GM23338 (cell line): ENCODE data around the gene DOCK6. TPM values are rescaled to one million over a fixed set of nuclear protein-coding genes. Genes with fewer than 3 reads are reported as not detected.
A peak's percentile ranks its signal among the peaks of the same experiment; 100 is the strongest.
"Not testable (repeated sequence)": the region's sequence is repeated elsewhere in the genome, so short reads cannot be mapped to it uniquely, and the experiment has no call there.

Source experiments
- ATAC-seq: fragments of 200-7000 bp; cut with Tn5 transposase; 3 replicates; pipeline ENCODE4 v1.9.1; 2020
- DNase-seq: peaks from one replicate; pipeline ENCODE4 v3.0.0-alpha.2; 2015; ENCODE audit warnings: low spot score
- H2AFZ ChIP-seq: fragments of 200-600 bp; sonication (generic); 2 replicates; pipeline ENCODE4 v1.8.0; 2016; ENCODE audit warnings: antibody characterized with exemption, mild to moderate bottlenecking, moderate library complexity
- H3F3A ChIP-seq: fragments of 200-600 bp; sonication (generic); replicated peaks from 2 replicates; pipeline ENCODE4 v1.8.0; 2017; ENCODE audit warnings: antibody characterized with exemption, mixed run types, low read depth
- H3K27ac ChIP-seq: fragments of 200-600 bp; sonication (generic); 2 replicates; pipeline ENCODE4 v1.6.1; 2016; ENCODE audit warnings: low read depth
- H3K27me3 ChIP-seq: fragments of 200-600 bp; sonication (generic); 2 replicates; pipeline ENCODE4 v1.8.0; 2016; ENCODE audit warnings: mild to moderate bottlenecking, mixed run types, moderate library complexity; ENCODE audit not compliant: insufficient read depth
- H3K36me3 ChIP-seq: fragments of 200-600 bp; sonication (generic); 2 replicates; pipeline ENCODE4 v1.8.0; 2016; ENCODE audit warnings: mild to moderate bottlenecking; ENCODE audit not compliant: insufficient read depth
- H3K4me1 ChIP-seq: fragments of 200-600 bp; sonication (generic); 2 replicates; pipeline ENCODE4 v1.8.0; 2016; ENCODE audit warnings: mild to moderate bottlenecking, moderate library complexity; ENCODE audit not compliant: insufficient read depth
- H3K4me2 ChIP-seq: fragments of 200-600 bp; sonication (generic); 2 replicates; pipeline ENCODE4 v1.7.1; 2017; ENCODE audit warnings: mixed run types
- H3K4me3 ChIP-seq: fragments of 200-600 bp; sonication (generic); 2 replicates; pipeline ENCODE4 v1.6.1; 2016; ENCODE audit warnings: mixed run types
- H3K79me2 ChIP-seq: fragments of 200-600 bp; sonication (generic); replicated peaks from 2 replicates; pipeline ENCODE4 v1.8.0; 2017; ENCODE audit warnings: mild to moderate bottlenecking; ENCODE audit not compliant: insufficient read depth
- H3K9me2 ChIP-seq: fragments of 200-600 bp; sonication (generic); 2 replicates; pipeline ENCODE4 v1.8.0; 2017; ENCODE audit not compliant: insufficient read depth
- H4K20me1 ChIP-seq: fragments of 200-600 bp; sonication (generic); replicated peaks from 2 replicates; pipeline ENCODE4 v1.8.0; 2017; ENCODE audit warnings: mild to moderate bottlenecking; ENCODE audit not compliant: insufficient read depth
- H3K27ac Mint-ChIP-seq: 2 replicates; pipeline ENCODE4 v1.8.0; 2020; ENCODE audit warnings: inconsistent platforms, mild to moderate bottlenecking, moderate library complexity, mixed read lengths
- H3K27me3 Mint-ChIP-seq: 3 replicates; pipeline ENCODE4 v1.8.0; 2022; ENCODE audit warnings: low read depth, mild to moderate bottlenecking, moderate library complexity, mixed read lengths, inconsistent platforms; ENCODE audit not compliant: insufficient read depth, poor library complexity
- H3K36me3 Mint-ChIP-seq: 3 replicates; pipeline ENCODE4 v1.8.0; 2021; ENCODE audit warnings: low read depth, mild to moderate bottlenecking, inconsistent platforms, moderate library complexity, mixed read lengths
- H3K4me1 Mint-ChIP-seq: 3 replicates; pipeline ENCODE4 v1.8.0; 2020; ENCODE audit warnings: mild to moderate bottlenecking, inconsistent platforms, mixed read lengths
- H3K4me3 Mint-ChIP-seq: 3 replicates; pipeline ENCODE4 v1.8.0; 2021; ENCODE audit warnings: moderate library complexity, mild to moderate bottlenecking, inconsistent platforms, mixed read lengths
- H3K9me3 Mint-ChIP-seq: 3 replicates; pipeline ENCODE4 v1.8.0; 2020; ENCODE audit warnings: moderate library complexity, mild to moderate bottlenecking, inconsistent platforms, mixed read lengths
- CREB1 ChIP-seq: fragments of 250-450 bp; sonication (Bioruptor Pico); IDR thresholded peaks from 2 replicates; pipeline ENCODE4 v1.5.0; 2020; ENCODE audit warnings: low read depth, mild to moderate bottlenecking, moderate library complexity
- CTCF ChIP-seq, 2 experiments: fragments of 200-600 bp in 1 of 2; sonication (generic) in 1 of 2; conservative IDR thresholded peaks; 2 replicates each; pipeline versions ENCODE4 v1.5.1 to v1.6.1; 2016 to 2017; ENCODE audit warnings: antibody characterized with exemption in 2 of 2, low read depth in 2 of 2, mild to moderate bottlenecking in 2 of 2, moderate library complexity in 1 of 2
- EZH2 ChIP-seq: fragments of 200-600 bp; sonication (generic); IDR thresholded peaks from one replicate; pipeline ENCODE4 v1.8.0; 2017; ENCODE audit warnings: antibody characterized with exemption, mild to moderate bottlenecking, low read depth; ENCODE audit not compliant: unreplicated experiment
- NANOG ChIP-seq: IDR thresholded peaks from 2 replicates; pipeline ENCODE4 v1.6.1; 2016; ENCODE audit warnings: antibody characterized with exemption, borderline replicate concordance
- POLR2AphosphoS5 ChIP-seq: IDR thresholded peaks from 2 replicates; pipeline ENCODE4 v1.6.1; 2016; ENCODE audit warnings: antibody characterized with exemption, low read depth
- STAT1 ChIP-seq: IDR thresholded peaks from one replicate; pipeline ENCODE4 v1.6.1; 2016; ENCODE audit warnings: antibody characterized with exemption; ENCODE audit not compliant: unreplicated experiment
- ZNF331 ChIP-seq: fragments of 250-450 bp; sonication (Bioruptor Pico); IDR thresholded peaks from 2 replicates; pipeline ENCODE4 v1.5.0; 2020; ENCODE audit warnings: low read depth, mild to moderate bottlenecking, moderate library complexity
- ZNF462 ChIP-seq: fragments of 250-450 bp; sonication (Bioruptor Pico); IDR thresholded peaks from 2 replicates; pipeline ENCODE4 v1.5.0; 2020; ENCODE audit warnings: mild to moderate bottlenecking, moderate library complexity
- polyA plus RNA-seq: library from polyadenylated mRNA; unstranded; fragments of >200 nt; fragmentation: Nextera tagmentation; extraction: Ambion mirVana; gene quantifications from 2 replicates; pipeline ENCODE4 v1.2.1, GENCODE V29; 2016
- total RNA-seq: library from RNA; depleted of rRNA; stranded (reverse); fragments of >200 nt; shearing (Covaris generic); gene quantifications from 2 replicates; pipeline ENCODE4 v1.2.3, GENCODE V29; 2014
- TF ChIP-seq, protein P1 (sequence below): IDR thresholded peaks from one replicate; pipeline ENCODE4 v1.6.1; 2018; ENCODE audit warnings: antibody characterized with exemption; ENCODE audit not compliant: unreplicated experiment

DOCK6 gene
- total and polyA plus RNA-seq, 2 experiments from 2014 or later = 34.6 to 49.0 TPM

GRCh38 chr19:11164296-11164695 lies 98.0 kb downstream of the DOCK6 start:
- DNase-seq = no peak
- Mint-ChIP-seq H3K9me3 (no peaks in the 10 kb centered on the region), H3K36me3 (peaks cover 20% of the 10 kb centered on the region), H3K4me3 (no peak overlapping the region), H3K4me1 (no peaks in the 10 kb centered on the region), H3K27ac (no peak overlapping the region), H3K27me3 (peaks cover 6% of the 10 kb centered on the region)
- Histone ChIP-seq H3K4me2 (no peak overlapping the region), H3K4me1 (no peaks in the 10 kb centered on the region), H3K27me3 (no peaks in the 10 kb centered on the region), H3K27ac (peak overlapping the region; percentile 73; the same call in 1 of the 2 replicates), H3K9me2 (no peaks in the 10 kb centered on the region), H2AFZ (no peak overlapping the region), H3K4me3 (no peak overlapping the region), H3F3A (peaks cover 9% of the 10 kb centered on the region; the same call in 1 of the 2 replicates), H3K36me3 (0 out of 2 replicates have a peak, but pooled peaks cover 8% of the 10 kb centered on the region), H4K20me1 (no peaks in the 10 kb centered on the region), H3K79me2 (no peaks in the 10 kb centered on the region)
- ATAC-seq = no peak
- TF ChIP-seq CTCF (conservative IDR thresholded peaks at IDR 0.05; ENCODE audit: low read depth in 2 of 2) = no peak
- no peak for TF ChIP-seq ZNF331 (CRISPR knock-in tag)
- no peak for TF ChIP-seq EZH2
- no peak for TF ChIP-seq ZNF462 (CRISPR knock-in tag)
- TF ChIP-seq NANOG = no peak
- TF ChIP-seq, protein P1, sequence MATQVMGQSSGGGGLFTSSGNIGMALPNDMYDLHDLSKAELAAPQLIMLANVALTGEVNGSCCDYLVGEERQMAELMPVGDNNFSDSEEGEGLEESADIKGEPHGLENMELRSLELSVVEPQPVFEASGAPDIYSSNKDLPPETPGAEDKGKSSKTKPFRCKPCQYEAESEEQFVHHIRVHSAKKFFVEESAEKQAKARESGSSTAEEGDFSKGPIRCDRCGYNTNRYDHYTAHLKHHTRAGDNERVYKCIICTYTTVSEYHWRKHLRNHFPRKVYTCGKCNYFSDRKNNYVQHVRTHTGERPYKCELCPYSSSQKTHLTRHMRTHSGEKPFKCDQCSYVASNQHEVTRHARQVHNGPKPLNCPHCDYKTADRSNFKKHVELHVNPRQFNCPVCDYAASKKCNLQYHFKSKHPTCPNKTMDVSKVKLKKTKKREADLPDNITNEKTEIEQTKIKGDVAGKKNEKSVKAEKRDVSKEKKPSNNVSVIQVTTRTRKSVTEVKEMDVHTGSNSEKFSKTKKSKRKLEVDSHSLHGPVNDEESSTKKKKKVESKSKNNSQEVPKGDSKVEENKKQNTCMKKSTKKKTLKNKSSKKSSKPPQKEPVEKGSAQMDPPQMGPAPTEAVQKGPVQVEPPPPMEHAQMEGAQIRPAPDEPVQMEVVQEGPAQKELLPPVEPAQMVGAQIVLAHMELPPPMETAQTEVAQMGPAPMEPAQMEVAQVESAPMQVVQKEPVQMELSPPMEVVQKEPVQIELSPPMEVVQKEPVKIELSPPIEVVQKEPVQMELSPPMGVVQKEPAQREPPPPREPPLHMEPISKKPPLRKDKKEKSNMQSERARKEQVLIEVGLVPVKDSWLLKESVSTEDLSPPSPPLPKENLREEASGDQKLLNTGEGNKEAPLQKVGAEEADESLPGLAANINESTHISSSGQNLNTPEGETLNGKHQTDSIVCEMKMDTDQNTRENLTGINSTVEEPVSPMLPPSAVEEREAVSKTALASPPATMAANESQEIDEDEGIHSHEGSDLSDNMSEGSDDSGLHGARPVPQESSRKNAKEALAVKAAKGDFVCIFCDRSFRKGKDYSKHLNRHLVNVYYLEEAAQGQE = no peak
- no peak for TF ChIP-seq STAT1
- no peak for TF ChIP-seq CREB1 (CRISPR knock-in tag)
- no peak for TF ChIP-seq POLR2AphosphoS5

- not testable (repeated sequence) for H3K4me3 ChIP-seq, H3K79me2 ChIP-seq, ATAC-seq, H3K36me3 Mint-ChIP-seq, H3K4me1 Mint-ChIP-seq, H3K4me3 Mint-ChIP-seq, H3K4me1 ChIP-seq, H4K20me1 ChIP-seq, H2AFZ ChIP-seq, H3K9me3 Mint-ChIP-seq, DNase-seq, H3K9me2 ChIP-seq, H3K36me3 ChIP-seq, H3K27ac ChIP-seq, H3K4me2 ChIP-seq, H3K27me3 ChIP-seq, H3K27ac Mint-ChIP-seq
- H3K27me3 Mint-ChIP-seq = peaks cover 16% of the 10 kb centered on the region
- peaks cover 14% of the 10 kb centered on the region; the same call in 1 of the 2 replicates for H3F3A ChIP-seq
Measured at GRCh38 chr19:11160440-11160768, 101.9 kb downstream of the DOCK6 start.
